Psoas muscle (tissue), 8 donors: ENCODE results near the gene ATXN10. TPM values are rescaled to one million over a fixed set of nuclear protein-coding genes. Genes with fewer than 3 reads are reported as not detected.
"Not testable (repeated sequence)": the region's sequence is repeated elsewhere in the genome, so short reads cannot be mapped to it uniquely, and the experiment has no call there.

ENCODE experiments used
- ATAC-seq, 4 donors: fragments of 200-7000 bp; cut with Tn5 transposase; one replicate each; pipeline ENCODE4 v1.9.1; 2020; ENCODE audit warnings: moderate library complexity in 3 of 4, mild to moderate bottlenecking in 2 of 4
- DNase-seq, 2 donors: peaks; one replicate each; pipeline ENCODE4 v3.0.0-alpha.2; 2020
- H3K27ac ChIP-seq: fragments of 200-600 bp; one replicate; pipeline ENCODE4 v1.8.0; 2022
- H3K27me3 ChIP-seq, 3 donors: fragments of 200-600 bp in 1 of 3; one replicate each; pipeline versions ENCODE4 v1.6.1 to v1.8.0; 2013 to 2022; ENCODE audit warnings: low read length in 2 of 3, mild to moderate bottlenecking in 2 of 3, moderate library complexity in 1 of 3; ENCODE audit not compliant: insufficient read depth in 3 of 3
- H3K36me3 ChIP-seq, 2 donors: fragments of 200-600 bp in 1 of 2; one replicate each; pipeline versions ENCODE4 v1.6.1 to v1.8.0; 2013 to 2022; ENCODE audit warnings: low read depth in 1 of 2, mild to moderate bottlenecking in 1 of 2, moderate library complexity in 1 of 2; ENCODE audit not compliant: insufficient read depth in 1 of 2
- H3K4me1 ChIP-seq: fragments of 200-600 bp; one replicate; pipeline ENCODE4 v1.8.0; 2022
- H3K4me3 ChIP-seq: fragments of 200-600 bp; one replicate; pipeline ENCODE4 v1.8.0; 2022; ENCODE audit warnings: mild to moderate bottlenecking
- H3K9me3 ChIP-seq: fragments of 200-600 bp; one replicate; pipeline ENCODE4 v1.8.0; 2022
- CTCF ChIP-seq: fragments of 200-600 bp; IDR thresholded peaks from one replicate; pipeline ENCODE4 v1.8.0; 2022; ENCODE audit warnings: antibody characterized with exemption
- WGBS, 3 donors: extraction: QIAGEN DNeasy Blood & Tissue Kit; methylation state at CpG; one replicate each; pipeline versions ENCODE4 v1.1.6 to v1.1.7; 2013; 5-methylcytosine and 5-hydroxymethylcytosine counted together
- intact Hi-C, 2 donors: fragments of 100-400 bp; cut with DNase I; formaldehyde crosslinking; loops; one replicate each; pipeline versions ENCODE4 v1.11.0 to v1.14.2; 2022
- polyA plus RNA-seq, 3 donors: library from polyadenylated mRNA; stranded (reverse); fragments of 200-250 nt; gene quantifications; one replicate each; pipeline ENCODE4 v1.2.3, GENCODE V29; 2013
- total RNA-seq, 4 donors: library from RNA; stranded (reverse); fragmentation: NEBNext Ultra II Directional in 2 of 4; extraction: Animal tissue kit (Norgen Biotek cat#: 25700) in 2 of 4; gene quantifications; one replicate each; pipeline versions ENCODE4 v1.2.1 to v1.2.4, GENCODE V29; 2021 to 2023
- donor health status: healthy with polysubstance abuse.
- donor health status: DM: no; HTN: no; CAD: no; lungs with moderate emphysema.
- donor health status: Bipolar disorder and iron deficiency.
- donor health status: healthy.
- donor health status: DM: yes; HTN: yes; CAD: no.
- donor health status: DM: no; HTN: no; CAD: no.
- donor health status: DM: no; HTN: no; CAD: no.
- donor health status: DM: yes; HTN: yes; CAD: no.

The ATXN10 gene
- total and polyA plus RNA-seq, 7 donors: 57.7 to 173 (median 115) TPM

- peaks cover 4% of the 10 kb centered on the region for H3K4me1 ChIP-seq
- no peak overlapping the region for H3K4me3 ChIP-seq
- WGBS, 3 donors: 84 to 89% (median 86%) methylated on average over 5 of the region's 5 CpGs
- intact Hi-C loops: loop anchor here in 1 of 2 donors (10.0 kb wide), 1 partner anchor 637 kb away; no protein-coding TSS in a partner anchor
- no peak for TF ChIP-seq CTCF
- no peaks in the 10 kb centered on the region for H3K9me3 ChIP-seq
- H3K27ac ChIP-seq: no peak overlapping the region
- H3K27me3 ChIP-seq: no peaks in the 10 kb centered on the region
- H3K36me3 ChIP-seq: no peaks in the 10 kb centered on the region
- ATAC-seq: no peak
- no peak for DNase-seq
These were observed 4.1 kb upstream of the ATXN10 start for GRCh38 chr22:45667486-45667885.

- H3K4me3 ChIP-seq, DNase-seq, H3K27ac ChIP-seq, H3K36me3 ChIP-seq, ATAC-seq, intact Hi-C loops, H3K27me3 ChIP-seq, H3K9me3 ChIP-seq: not testable (repeated sequence)
- WGBS, 3 donors: 68 to 86% (median 80%) methylated on average over 2 of the region's 2 CpGs
- H3K4me1 ChIP-seq: peaks cover 28% of the 10 kb centered on the region
These were observed 1.3 kb upstream of the ATXN10 start for GRCh38 chr22:45670363-45670762.

- H3K36me3 ChIP-seq: no peaks in the 10 kb centered on the region
- H3K27ac ChIP-seq: peak overlapping the region; percentile 82
- TF ChIP-seq CTCF: no peak
- intact Hi-C loops: no loop called here
- H3K4me3 ChIP-seq: peak overlapping the region; percentile 89
- no peaks in the 10 kb centered on the region for H3K27me3 ChIP-seq
- WGBS, 3 donors: 12 to 14% (median 13%) methylated on average over 32 of the region's 32 CpGs
- H3K4me1 ChIP-seq: peaks cover 28% of the 10 kb centered on the region
- ATAC-seq (peak; percentile 1 to 28 (median 14)), DNase-seq (peak; percentile 17 to 55)
- no peaks in the 10 kb centered on the region for H3K9me3 ChIP-seq
These were observed 452 bp upstream of the ATXN10 start for GRCh38 chr22:45670981-45671782.

- ATAC-seq (peak; percentile 44 to 56 (median 49)), DNase-seq (no peak)
- intact Hi-C loops: no loop called here
- no peak for TF ChIP-seq CTCF
- Histone ChIP-seq H3K27me3 (no peaks in the 10 kb centered on the region), H3K4me1 (peaks cover 28% of the 10 kb centered on the region), H3K4me3 (peak overlapping the region; percentile 89), H3K36me3 (no peaks in the 10 kb centered on the region), H3K9me3 (no peaks in the 10 kb centered on the region), H3K27ac (peak overlapping the region; percentile 82)
- 14 to 20% (median 17%) methylated on average over 13 to 14 of the region's 14 CpGs for WGBS, 3 donors
These were observed 1.2 kb downstream of the ATXN10 start for GRCh38 chr22:45672564-45673481.
